ENCODE data around the gene DPM3.

Gene DPM3

DNA sequence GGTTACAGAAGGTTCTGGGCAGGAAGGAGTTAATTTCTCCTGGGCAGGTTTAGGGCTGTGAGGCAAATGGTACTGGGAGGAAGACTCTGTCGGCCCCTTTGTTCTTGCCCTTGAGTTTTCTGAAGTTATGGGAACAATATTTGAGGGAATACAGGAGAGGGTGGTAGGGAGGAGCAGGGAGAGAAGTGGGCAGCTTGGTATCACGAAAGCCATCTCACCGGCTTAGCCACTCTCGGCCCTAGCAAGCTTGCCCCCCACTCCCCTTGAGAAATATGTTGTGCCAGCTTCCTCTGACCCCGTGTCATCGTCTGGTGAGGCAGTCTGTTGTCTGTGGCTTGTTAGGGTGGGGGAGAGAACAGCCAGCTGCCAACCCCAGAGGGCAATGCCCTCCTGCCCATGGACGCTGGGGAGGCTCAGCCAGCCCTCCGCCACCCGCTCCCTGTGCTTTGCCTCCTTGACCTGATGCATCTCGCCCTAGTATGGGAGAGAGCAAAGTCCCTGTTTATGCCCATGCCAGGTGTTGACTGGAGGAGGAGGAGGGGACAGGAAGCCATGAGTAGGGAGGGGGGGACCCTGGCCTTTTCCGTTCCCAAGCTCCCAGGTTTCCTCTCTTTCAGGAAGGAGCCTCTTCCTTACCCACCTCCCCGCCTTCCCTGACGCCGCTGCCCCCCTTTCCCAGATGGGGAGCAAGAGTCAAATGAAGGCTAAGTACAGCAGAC lies 11.4 kb downstream of the DPM3 start:
- H3K79me2 ChIP-seq (ENCODE audit: control insufficient read depth, low read length) = no peaks in the 10 kb centered on the region
- TF ChIP-seq, protein P1, sequence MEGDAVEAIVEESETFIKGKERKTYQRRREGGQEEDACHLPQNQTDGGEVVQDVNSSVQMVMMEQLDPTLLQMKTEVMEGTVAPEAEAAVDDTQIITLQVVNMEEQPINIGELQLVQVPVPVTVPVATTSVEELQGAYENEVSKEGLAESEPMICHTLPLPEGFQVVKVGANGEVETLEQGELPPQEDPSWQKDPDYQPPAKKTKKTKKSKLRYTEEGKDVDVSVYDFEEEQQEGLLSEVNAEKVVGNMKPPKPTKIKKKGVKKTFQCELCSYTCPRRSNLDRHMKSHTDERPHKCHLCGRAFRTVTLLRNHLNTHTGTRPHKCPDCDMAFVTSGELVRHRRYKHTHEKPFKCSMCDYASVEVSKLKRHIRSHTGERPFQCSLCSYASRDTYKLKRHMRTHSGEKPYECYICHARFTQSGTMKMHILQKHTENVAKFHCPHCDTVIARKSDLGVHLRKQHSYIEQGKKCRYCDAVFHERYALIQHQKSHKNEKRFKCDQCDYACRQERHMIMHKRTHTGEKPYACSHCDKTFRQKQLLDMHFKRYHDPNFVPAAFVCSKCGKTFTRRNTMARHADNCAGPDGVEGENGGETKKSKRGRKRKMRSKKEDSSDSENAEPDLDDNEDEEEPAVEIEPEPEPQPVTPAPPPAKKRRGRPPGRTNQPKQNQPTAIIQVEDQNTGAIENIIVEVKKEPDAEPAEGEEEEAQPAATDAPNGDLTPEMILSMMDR (IDR thresholded peaks at IDR 0.05; ENCODE audit: low read depth, low read length, poor library complexity, severe bottlenecking) = no peak
- no peak for TF ChIP-seq EZH2phosphoT487 (IDR thresholded peaks at IDR 0.05; ENCODE audit: borderline replicate concordance, low read length)
- no peaks in the 10 kb centered on the region for H4K20me1 ChIP-seq (ENCODE audit: control insufficient read depth, insufficient read depth, low read depth, low read length)
- no peak overlapping the region for H3K4me2 ChIP-seq (ENCODE audit: low read length)
- no peaks in the 10 kb centered on the region for H3K36me3 ChIP-seq (ENCODE audit: control insufficient read depth, low read length)
- peaks cover 25% of the 10 kb centered on the region for H3K4me1 ChIP-seq (ENCODE audit: control insufficient read depth, low read length)
- no peaks in the 10 kb centered on the region for H3K9me3 ChIP-seq (ENCODE audit: control insufficient read depth, insufficient read depth, low read length)
- H3K27me3 ChIP-seq (ENCODE audit: control insufficient read depth, low read length) = peaks cover 56% of the 10 kb centered on the region
- no peak overlapping the region for H3K4me3 ChIP-seq (ENCODE audit: low read length)
- no peaks in the 10 kb centered on the region for H3K9me2 ChIP-seq (replicated peaks; ENCODE audit: control insufficient read depth, low read length)
- H3F3A ChIP-seq (ENCODE audit: control insufficient read depth, insufficient read depth) = no peaks in the 10 kb centered on the region
- no peak overlapping the region for H3K27ac ChIP-seq (ENCODE audit: low read depth, low read length)

DNA sequence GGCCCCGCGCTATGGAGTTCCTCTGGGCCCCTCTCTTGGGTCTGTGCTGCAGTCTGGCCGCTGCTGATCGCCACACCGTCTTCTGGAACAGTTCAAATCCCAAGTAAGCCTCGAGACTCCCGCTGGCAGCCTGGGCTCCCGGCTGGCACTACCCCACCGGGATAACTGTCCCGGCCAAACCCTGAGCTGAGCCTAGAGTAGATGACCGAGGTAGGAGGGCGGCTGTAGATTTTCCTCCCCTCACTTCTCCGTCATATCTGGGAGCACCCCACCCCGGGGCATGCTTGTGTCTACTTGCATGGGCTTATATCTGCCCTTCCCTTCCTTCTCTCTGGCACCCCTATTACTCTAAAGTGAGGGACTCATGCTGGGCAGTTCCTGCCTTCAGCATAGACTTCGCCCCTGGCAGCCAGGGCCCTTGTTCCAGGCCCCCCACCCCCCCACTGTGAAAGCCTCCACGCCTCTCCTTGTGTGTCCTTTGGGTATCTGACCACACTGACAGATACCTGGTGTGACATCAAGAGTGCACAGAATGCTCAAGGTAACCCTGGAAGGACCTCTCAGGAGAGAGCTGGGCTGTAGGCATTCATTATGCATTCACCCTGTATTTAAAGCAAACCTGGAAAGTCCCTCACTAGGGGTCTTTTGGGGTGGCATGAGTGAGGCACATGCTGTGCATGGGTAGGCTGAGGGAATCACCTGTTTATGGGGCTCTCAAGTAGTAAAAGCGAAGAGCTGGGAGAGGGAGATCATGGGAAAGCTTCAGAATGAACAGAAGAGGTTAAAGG lies 12.2 kb downstream of the DPM3 start:
- H3K4me3 ChIP-seq (ENCODE audit: low read length) = peak overlapping the region; percentile 57
- no peaks in the 10 kb centered on the region for H3K79me2 ChIP-seq (ENCODE audit: control insufficient read depth, low read length)
- H3K27me3 ChIP-seq (ENCODE audit: control insufficient read depth, low read length) = peaks cover 61% of the 10 kb centered on the region
- no peaks in the 10 kb centered on the region for H3K36me3 ChIP-seq (ENCODE audit: control insufficient read depth, low read length)
- no peaks in the 10 kb centered on the region for H3F3A ChIP-seq (ENCODE audit: control insufficient read depth, insufficient read depth)
- H3K4me2 ChIP-seq (ENCODE audit: low read length) = peak overlapping the region; percentile 84
- TF ChIP-seq, protein P1 (IDR thresholded peaks at IDR 0.05; ENCODE audit: low read depth, low read length, poor library complexity, severe bottlenecking) = no peak
- peak; percentile 87; the same call in 1 of the 2 replicates for TF ChIP-seq EZH2phosphoT487 (IDR thresholded peaks at IDR 0.05; ENCODE audit: borderline replicate concordance, low read length)
- H3K4me1 ChIP-seq (ENCODE audit: control insufficient read depth, low read length) = peaks cover 25% of the 10 kb centered on the region
- no peaks in the 10 kb centered on the region for H3K9me3 ChIP-seq (ENCODE audit: control insufficient read depth, insufficient read depth, low read length)
- no peaks in the 10 kb centered on the region for H4K20me1 ChIP-seq (ENCODE audit: control insufficient read depth, insufficient read depth, low read depth, low read length)
- H3K9me2 ChIP-seq (replicated peaks; ENCODE audit: control insufficient read depth, low read length) = no peaks in the 10 kb centered on the region
- H3K27ac ChIP-seq (ENCODE audit: low read depth, low read length) = no peak overlapping the region

DNA sequence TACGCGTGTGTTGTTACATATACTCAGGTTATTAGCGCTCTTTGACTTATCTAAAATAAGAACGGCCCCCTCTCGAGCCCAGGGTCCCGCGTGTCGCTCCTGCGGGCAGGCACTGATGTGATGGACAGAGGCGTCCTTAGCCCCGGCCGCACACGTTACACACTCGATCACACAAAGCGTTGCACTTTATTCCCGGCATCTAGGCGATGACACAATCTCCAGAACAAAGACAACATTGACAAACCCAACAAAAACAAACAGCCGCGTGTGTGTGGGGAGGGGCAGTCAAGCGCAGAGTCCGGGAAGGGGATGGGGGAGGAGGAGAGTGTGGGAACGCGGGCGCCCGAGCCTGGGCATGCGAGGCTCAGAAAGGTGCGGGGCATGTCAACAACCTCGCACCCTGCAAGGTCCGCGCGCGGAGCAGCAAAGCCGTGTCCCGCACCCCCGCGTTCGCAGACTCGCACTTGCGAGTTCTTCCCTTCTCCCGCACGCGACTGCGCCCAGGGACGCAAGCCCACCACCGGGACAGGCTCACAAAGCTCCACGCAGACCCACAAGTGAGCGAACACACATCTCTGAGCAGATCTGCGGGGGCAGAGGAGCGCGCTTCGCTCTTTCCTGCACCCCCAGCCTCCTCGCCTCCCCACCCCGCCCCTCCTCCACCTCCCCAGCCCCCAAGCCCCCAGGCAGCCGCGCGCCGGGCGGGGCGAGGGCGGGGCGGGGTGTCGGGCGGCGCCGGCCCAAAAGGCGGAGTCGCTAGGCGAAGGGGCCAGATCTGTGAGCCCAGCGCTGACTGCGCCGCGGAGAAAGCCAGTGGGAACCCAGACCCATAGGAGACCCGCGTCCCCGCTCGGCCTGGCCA lies 13.0 kb downstream of the DPM3 start, which contains the start of gene EFNA1:
Gene EFNA1 (plus strand): TSS at position 772 of the 862 bp plus-strand sequence. CDS start 102 bp downstream, outside the sequence.
- Histone ChIP-seq H4K20me1 (ENCODE audit: control insufficient read depth, insufficient read depth, low read depth, low read length) (no peaks in the 10 kb centered on the region), H3K27ac (ENCODE audit: low read depth, low read length) (no peak within 1 kb of the TSS), H3K9me3 (ENCODE audit: control insufficient read depth, insufficient read depth, low read length) (no peaks in the 10 kb centered on the region), H3K36me3 (ENCODE audit: control insufficient read depth, low read length) (no peaks in the 10 kb centered on the region), H3K79me2 (ENCODE audit: control insufficient read depth, low read length) (no peaks in the 10 kb centered on the region), H3K27me3 (ENCODE audit: control insufficient read depth, low read length) (peaks cover 64% of the 10 kb centered on the region), H3K4me1 (ENCODE audit: control insufficient read depth, low read length) (peaks cover 25% of the 10 kb centered on the region), H3K4me2 (ENCODE audit: low read length) (peak within 1 kb of the TSS; percentile 84), H3K4me3 (ENCODE audit: low read length) (peak within 1 kb of the TSS; percentile 57), H3F3A (ENCODE audit: control insufficient read depth, insufficient read depth) (no peaks in the 10 kb centered on the region), H3K9me2 (replicated peaks; ENCODE audit: control insufficient read depth, low read length) (no peaks in the 10 kb centered on the region)
- TF ChIP-seq, protein P1 (IDR thresholded peaks at IDR 0.05; ENCODE audit: low read depth, low read length, poor library complexity, severe bottlenecking) = peak; percentile 1
- 0 out of 2 replicates have a peak, but pooled peaks have one; percentile 87 for TF ChIP-seq EZH2phosphoT487 (IDR thresholded peaks at IDR 0.05; ENCODE audit: borderline replicate concordance, low read length)

All from DOHH2 (cell line).